Measurements from ENCODE around the gene AUTS2. TPM values are rescaled to one million over a fixed set of nuclear protein-coding genes. Genes with fewer than 3 reads are reported as not detected.

Gene AUTS2
- total and polyA plus RNA-seq, 9 of the 15 experiments (the other 6 are each of a cell fraction or from before 2014, with no cell fraction given), result 0.58 TPM; not detected in 8

- TF ChIP-seq RBM22 (IDR thresholded peaks at IDR 0.05; ENCODE audit: low read depth, low read length, poor library complexity, severe bottlenecking) (no peak), POLR3A (IDR thresholded peaks at IDR 0.05; ENCODE audit: borderline replicate concordance, extremely low read depth, insufficient read depth, insufficient read length) (no peak), ZNF507 (tag; conservative IDR thresholded peaks at IDR 0.05) (no peak), BRF2 (IDR thresholded peaks at IDR 0.05; ENCODE audit: borderline replicate concordance, insufficient read depth, insufficient read length) (no peak), HNRNPH1 (optimal IDR thresholded peaks at IDR 0.05; ENCODE audit: low read depth, low read length) (no peak), GATAD2B (IDR thresholded peaks at IDR 0.05; ENCODE audit: borderline replicate concordance) (no peak), ZNF512 (tag; IDR thresholded peaks at IDR 0.05) (no peak), ZKSCAN1 (IDR thresholded peaks at IDR 0.05; ENCODE audit: low read depth, low read length) (no peak), ZNF431 (CRISPR knock-in tag; IDR thresholded peaks at IDR 0.05) (no peak), ZNF77 (CRISPR knock-in tag; IDR thresholded peaks at IDR 0.05) (no peak)
Observed at GRCh38 chr7:70097645-70098044, 499.4 kb downstream of the AUTS2 start (continued).
